Endothelial cell of coronary artery (primary cell): ENCODE measurements around the gene PCDH19. TPM values are rescaled to one million over a fixed set of nuclear protein-coding genes. Genes with fewer than 3 reads are reported as not detected.

Source experiments
- total RNA-seq: library from RNA; depleted of rRNA; stranded (reverse); fragments of >200 nt; gene quantifications from 2 replicates; pipeline ENCODE4 v1.2.3, GENCODE V29; 2014

Gene PCDH19
- total RNA-seq: 0.47 and 1.2 TPM in 2 replicates

GRCh38 chrX:100409610-100410590 is at the start of gene PCDH19:
Gene PCDH19, minus strand, starts transcription at chrX:100410273. Its CDS starts 1,676 bp downstream, at chrX:100408597.

Other genes with a start within 250 kb of the PCDH19 start
- not detected in 2 replicates for gene TNMD, start 174.7 kb upstream of the PCDH19 start, total RNA-seq
- gene TSPAN6, start 226.5 kb upstream of the PCDH19 start, total RNA-seq: 40.5 and 48.1 TPM in 2 replicates
- 95.5 and 151 TPM in 2 replicates for gene SRPX2, start 233.9 kb upstream of the PCDH19 start, total RNA-seq